Mucosa of stomach (tissue), 1 donor: ENCODE data around the gene NLGN1.

ENCODE experiments used
- H3K27me3 ChIP-seq: one replicate; pipeline ENCODE4 v1.7.0; 2013; ENCODE audit warnings: mild to moderate bottlenecking, low read length; ENCODE audit not compliant: control insufficient read depth, insufficient read depth
- H3K36me3 ChIP-seq: one replicate; pipeline ENCODE4 v1.7.0; 2013; ENCODE audit warnings: low read length; ENCODE audit not compliant: control insufficient read depth, insufficient read depth
- H3K4me1 ChIP-seq: one replicate; pipeline ENCODE4 v1.7.0; 2013; ENCODE audit warnings: mild to moderate bottlenecking, low read length; ENCODE audit not compliant: control insufficient read depth, insufficient read depth
- H3K4me3 ChIP-seq: one replicate; pipeline ENCODE4 v1.7.0; 2013; ENCODE audit warnings: low read length
- H3K9ac ChIP-seq: one replicate; pipeline ENCODE4 v1.7.0; 2013; ENCODE audit warnings: mild to moderate bottlenecking, low read length, moderate library complexity
- H3K9me3 ChIP-seq: one replicate; pipeline ENCODE4 v1.7.0; 2013; ENCODE audit warnings: mild to moderate bottlenecking, low read length, moderate library complexity; ENCODE audit not compliant: control insufficient read depth
- donor health status: Pancreatic carcinoma.

NLGN1 gene

GRCh38 chr3:174058804-174059203 lies 661.3 kb downstream of the NLGN1 start:
- H3K9ac ChIP-seq, result no peak overlapping the region
- no peaks in the 10 kb centered on the region for H3K9me3 ChIP-seq
- no peaks in the 10 kb centered on the region for H3K4me1 ChIP-seq
- H3K36me3 ChIP-seq, result no peaks in the 10 kb centered on the region
- no peaks in the 10 kb centered on the region for H3K27me3 ChIP-seq
- no peak overlapping the region for H3K4me3 ChIP-seq

- H3K36me3 ChIP-seq, result no peaks in the 10 kb centered on the region
- no peaks in the 10 kb centered on the region for H3K27me3 ChIP-seq
- no peaks in the 10 kb centered on the region for H3K9me3 ChIP-seq
- H3K4me3 ChIP-seq, result no peak overlapping the region
- H3K9ac ChIP-seq, result no peak overlapping the region
- H3K4me1 ChIP-seq, result no peaks in the 10 kb centered on the region
Measured at GRCh38 chr3:174060431-174060830, 662.9 kb downstream of the NLGN1 start.

GRCh38 chr3:174061162-174061561 lies 663.6 kb downstream of the NLGN1 start:
- Histone ChIP-seq H3K36me3 (no peaks in the 10 kb centered on the region), H3K9ac (no peak overlapping the region), H3K4me1 (no peaks in the 10 kb centered on the region), H3K27me3 (no peaks in the 10 kb centered on the region), H3K4me3 (no peak overlapping the region), H3K9me3 (no peaks in the 10 kb centered on the region)

- no peaks in the 10 kb centered on the region for H3K27me3 ChIP-seq
- H3K9ac ChIP-seq, result no peak overlapping the region
- H3K9me3 ChIP-seq, result no peaks in the 10 kb centered on the region
- no peak overlapping the region for H3K4me3 ChIP-seq
- no peaks in the 10 kb centered on the region for H3K36me3 ChIP-seq
- no peaks in the 10 kb centered on the region for H3K4me1 ChIP-seq
Measured at GRCh38 chr3:174061731-174062130, 664.2 kb downstream of the NLGN1 start.

GRCh38 chr3:174062923-174063322 lies 665.4 kb downstream of the NLGN1 start:
- H3K9ac ChIP-seq, result no peak overlapping the region
- H3K4me1 ChIP-seq, result no peaks in the 10 kb centered on the region
- no peak overlapping the region for H3K4me3 ChIP-seq
- no peaks in the 10 kb centered on the region for H3K27me3 ChIP-seq
- no peaks in the 10 kb centered on the region for H3K9me3 ChIP-seq
- no peaks in the 10 kb centered on the region for H3K36me3 ChIP-seq

GRCh38 chr3:174068035-174068434 lies 670.5 kb downstream of the NLGN1 start:
- no peaks in the 10 kb centered on the region for H3K27me3 ChIP-seq
- no peak overlapping the region for H3K9ac ChIP-seq
- no peaks in the 10 kb centered on the region for H3K4me1 ChIP-seq
- no peaks in the 10 kb centered on the region for H3K9me3 ChIP-seq
- H3K36me3 ChIP-seq, result no peaks in the 10 kb centered on the region
- no peak overlapping the region for H3K4me3 ChIP-seq

- Histone ChIP-seq H3K27me3 (no peaks in the 10 kb centered on the region), H3K4me1 (no peaks in the 10 kb centered on the region), H3K4me3 (no peak overlapping the region), H3K9ac (no peak overlapping the region), H3K36me3 (no peaks in the 10 kb centered on the region), H3K9me3 (no peaks in the 10 kb centered on the region)
Measured at GRCh38 chr3:174072675-174073074, 675.1 kb downstream of the NLGN1 start.

- H3K4me1 ChIP-seq, result no peaks in the 10 kb centered on the region
- H3K27me3 ChIP-seq, result no peaks in the 10 kb centered on the region
- H3K4me3 ChIP-seq, result no peak overlapping the region
- no peaks in the 10 kb centered on the region for H3K9me3 ChIP-seq
- H3K36me3 ChIP-seq, result no peaks in the 10 kb centered on the region
- no peak overlapping the region for H3K9ac ChIP-seq
Measured at GRCh38 chr3:174083706-174084105, 686.2 kb downstream of the NLGN1 start.

GRCh38 chr3:174089592-174089991 lies 692.0 kb downstream of the NLGN1 start:
- H3K27me3 ChIP-seq, result no peaks in the 10 kb centered on the region
- no peaks in the 10 kb centered on the region for H3K9me3 ChIP-seq
- no peaks in the 10 kb centered on the region for H3K36me3 ChIP-seq
- no peaks in the 10 kb centered on the region for H3K4me1 ChIP-seq
- no peak overlapping the region for H3K9ac ChIP-seq
- no peak overlapping the region for H3K4me3 ChIP-seq

- H3K4me3 ChIP-seq, result no peak overlapping the region
- H3K9ac ChIP-seq, result no peak overlapping the region
- no peaks in the 10 kb centered on the region for H3K4me1 ChIP-seq
- H3K27me3 ChIP-seq, result no peaks in the 10 kb centered on the region
- H3K9me3 ChIP-seq, result no peaks in the 10 kb centered on the region
- no peaks in the 10 kb centered on the region for H3K36me3 ChIP-seq
Measured at GRCh38 chr3:174094669-174095068, 697.1 kb downstream of the NLGN1 start.

- H3K9ac ChIP-seq, result no peak overlapping the region
- H3K4me3 ChIP-seq, result no peak overlapping the region
- H3K27me3 ChIP-seq, result no peaks in the 10 kb centered on the region
- no peaks in the 10 kb centered on the region for H3K36me3 ChIP-seq
- no peaks in the 10 kb centered on the region for H3K4me1 ChIP-seq
- no peaks in the 10 kb centered on the region for H3K9me3 ChIP-seq
Measured at GRCh38 chr3:174097686-174098085, 700.1 kb downstream of the NLGN1 start.

GRCh38 chr3:174098746-174099145 lies 701.2 kb downstream of the NLGN1 start:
- H3K9me3 ChIP-seq, result no peaks in the 10 kb centered on the region
- no peak overlapping the region for H3K9ac ChIP-seq
- no peaks in the 10 kb centered on the region for H3K36me3 ChIP-seq
- H3K4me3 ChIP-seq, result no peak overlapping the region
- H3K4me1 ChIP-seq, result no peaks in the 10 kb centered on the region
- no peaks in the 10 kb centered on the region for H3K27me3 ChIP-seq

GRCh38 chr3:174099724-174100123 lies 702.2 kb downstream of the NLGN1 start:
- no peak overlapping the region for H3K9ac ChIP-seq
- no peaks in the 10 kb centered on the region for H3K4me1 ChIP-seq
- H3K4me3 ChIP-seq, result no peak overlapping the region
- H3K27me3 ChIP-seq, result no peaks in the 10 kb centered on the region
- H3K36me3 ChIP-seq, result no peaks in the 10 kb centered on the region
- no peaks in the 10 kb centered on the region for H3K9me3 ChIP-seq
